ENCODE data around the gene SNX6.

GRCh38 chr14:34629344-34629656, 648 bp downstream of the SNX6 start:
- TF ChIP-seq CTCF (conservative IDR thresholded peaks at IDR 0.05; ENCODE audit: low read depth, low read length): no peak
- no peak for TF ChIP-seq EZH2phosphoT487 (IDR thresholded peaks at IDR 0.05; ENCODE audit: borderline replicate concordance, low read length)
